NOMO-1 (cell line): ENCODE results near the gene RPS6KB2.
A peak's percentile ranks its signal among the peaks of the same experiment; 100 is the strongest.

Source experiments
- DNase-seq, 2 experiments: peaks; one replicate each; lab custom pipeline; 2025; ENCODE audit not compliant: unreplicated experiment in 2 of 2; lab: John Stamatoyannopoulos, UW

Gene RPS6KB2

GRCh38 chr11:67441098-67441563, 12.8 kb downstream of the RPS6KB2 start:
- no peak for DNase-seq

- no peak for DNase-seq
Measured at GRCh38 chr11:67441731-67442351, 13.5 kb downstream of the RPS6KB2 start.

DNA sequence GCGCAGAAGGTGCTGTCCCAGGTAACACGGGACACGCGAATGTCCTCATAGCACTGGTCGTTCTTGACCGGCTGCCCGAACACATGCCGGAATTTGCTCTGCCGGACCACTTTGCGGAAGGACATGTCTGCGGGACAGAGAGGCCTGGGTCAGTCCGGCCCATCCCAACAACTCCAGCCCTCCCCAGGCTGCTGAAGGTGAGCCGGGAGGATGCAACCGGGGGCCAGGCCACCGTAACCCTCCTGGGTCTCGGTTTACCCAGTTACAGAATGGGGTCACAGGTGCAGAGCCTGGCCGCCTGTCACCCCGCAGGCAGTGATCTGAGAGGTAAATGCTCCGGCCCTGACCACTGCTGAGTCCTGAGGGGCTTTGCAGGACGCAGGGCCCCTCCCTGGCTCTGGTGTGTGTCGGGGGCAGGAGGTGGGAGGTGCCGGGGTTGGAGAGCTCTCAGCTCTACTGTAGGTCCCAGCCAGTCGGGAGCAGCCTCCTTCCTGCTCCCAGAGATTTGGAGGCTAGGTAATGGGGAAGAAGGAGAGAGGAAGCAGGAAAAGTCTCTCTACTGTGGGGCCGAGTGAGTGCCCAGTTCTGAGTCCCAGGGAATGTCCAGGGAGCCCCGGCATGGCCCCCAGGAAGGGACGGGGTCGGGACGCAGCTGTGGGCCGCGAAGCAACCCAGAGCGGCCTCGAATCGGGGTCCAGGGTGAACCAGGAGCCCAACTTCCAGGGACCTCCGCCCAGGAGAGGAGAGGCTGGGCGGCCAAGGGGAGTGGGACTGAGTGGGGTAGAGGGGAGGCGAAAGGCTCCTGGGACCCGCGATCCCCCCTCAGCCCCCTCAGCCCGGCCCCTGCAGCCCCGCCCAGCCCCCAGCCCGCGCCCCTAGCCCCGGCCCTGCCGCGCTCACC, 14.5 kb downstream of the RPS6KB2 start:
- DNase-seq, result no peak

DNA sequence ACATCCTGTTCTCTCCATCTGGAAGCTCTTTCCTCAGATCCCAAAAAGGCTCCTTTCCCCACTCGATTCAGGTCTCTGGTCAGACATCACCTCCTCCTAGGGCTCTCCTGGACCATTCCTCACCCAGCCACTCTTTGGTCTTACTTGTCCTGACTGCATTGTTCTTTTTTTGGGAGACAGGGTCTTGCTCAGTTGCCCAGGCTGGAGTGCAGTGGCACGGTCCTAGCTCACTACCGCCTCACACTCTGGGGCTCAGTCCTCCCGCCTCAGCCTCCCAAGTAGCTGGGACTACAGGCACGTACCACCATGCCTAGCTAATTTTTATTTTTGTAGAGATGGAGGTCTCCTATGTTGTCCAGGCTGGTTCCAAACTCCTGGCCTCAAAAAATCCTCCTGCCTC, 17.2 kb downstream of the RPS6KB2 start:
- DNase-seq, result no peak

- no peak for DNase-seq
Measured at GRCh38 chr11:67448220-67448609, 19.9 kb downstream of the RPS6KB2 start.

DNA sequence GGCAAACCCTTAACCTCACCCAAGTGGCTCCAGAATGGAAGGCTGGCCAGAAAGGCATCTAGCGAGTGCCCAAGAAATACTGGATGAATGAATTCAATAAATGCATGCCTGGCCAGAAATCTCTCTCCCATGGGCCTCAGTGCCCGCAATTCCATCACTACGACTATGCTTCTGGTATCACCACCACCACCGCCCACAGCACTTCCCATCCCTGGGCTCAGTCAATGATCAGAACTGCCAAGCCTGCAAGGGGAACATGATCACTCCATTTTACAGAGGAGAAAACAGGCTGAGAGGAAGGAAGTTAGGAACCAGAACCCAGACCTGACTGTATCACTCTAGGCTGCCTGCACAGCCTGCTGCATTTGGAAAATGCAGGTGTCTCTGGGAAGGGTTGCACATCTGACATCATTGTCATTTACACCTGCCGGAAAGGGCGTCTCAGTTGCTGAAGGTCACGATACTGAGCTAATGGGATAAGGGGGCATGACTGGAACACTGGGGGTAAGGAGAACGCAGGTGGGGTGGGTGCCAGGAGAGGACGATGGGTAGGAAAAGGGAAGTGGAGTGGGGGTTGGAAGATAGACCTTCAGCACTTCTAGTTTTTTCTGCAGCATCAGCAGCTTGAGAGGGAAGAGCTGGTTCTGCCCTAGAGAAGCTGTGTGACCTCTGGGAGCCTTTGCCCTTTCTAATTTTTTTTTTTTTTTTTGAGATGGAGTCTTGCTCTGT, 21.0 kb downstream of the RPS6KB2 start:
- peak; percentile 9 to 26 for DNase-seq

- no peak for DNase-seq
Measured at GRCh38 chr11:67450796-67451657, 22.7 kb downstream of the RPS6KB2 start.

- no peak for DNase-seq
Measured at GRCh38 chr11:67451658-67451976, 23.3 kb downstream of the RPS6KB2 start.

- DNase-seq, result no peak
Measured at GRCh38 chr11:67452141-67452952, 24.1 kb downstream of the RPS6KB2 start, which contains the start of gene GPR152. Gene GPR152 (minus strand): TSS chr11:67452729. CDS start chr11:67452724, 5 bp downstream.

DNA sequence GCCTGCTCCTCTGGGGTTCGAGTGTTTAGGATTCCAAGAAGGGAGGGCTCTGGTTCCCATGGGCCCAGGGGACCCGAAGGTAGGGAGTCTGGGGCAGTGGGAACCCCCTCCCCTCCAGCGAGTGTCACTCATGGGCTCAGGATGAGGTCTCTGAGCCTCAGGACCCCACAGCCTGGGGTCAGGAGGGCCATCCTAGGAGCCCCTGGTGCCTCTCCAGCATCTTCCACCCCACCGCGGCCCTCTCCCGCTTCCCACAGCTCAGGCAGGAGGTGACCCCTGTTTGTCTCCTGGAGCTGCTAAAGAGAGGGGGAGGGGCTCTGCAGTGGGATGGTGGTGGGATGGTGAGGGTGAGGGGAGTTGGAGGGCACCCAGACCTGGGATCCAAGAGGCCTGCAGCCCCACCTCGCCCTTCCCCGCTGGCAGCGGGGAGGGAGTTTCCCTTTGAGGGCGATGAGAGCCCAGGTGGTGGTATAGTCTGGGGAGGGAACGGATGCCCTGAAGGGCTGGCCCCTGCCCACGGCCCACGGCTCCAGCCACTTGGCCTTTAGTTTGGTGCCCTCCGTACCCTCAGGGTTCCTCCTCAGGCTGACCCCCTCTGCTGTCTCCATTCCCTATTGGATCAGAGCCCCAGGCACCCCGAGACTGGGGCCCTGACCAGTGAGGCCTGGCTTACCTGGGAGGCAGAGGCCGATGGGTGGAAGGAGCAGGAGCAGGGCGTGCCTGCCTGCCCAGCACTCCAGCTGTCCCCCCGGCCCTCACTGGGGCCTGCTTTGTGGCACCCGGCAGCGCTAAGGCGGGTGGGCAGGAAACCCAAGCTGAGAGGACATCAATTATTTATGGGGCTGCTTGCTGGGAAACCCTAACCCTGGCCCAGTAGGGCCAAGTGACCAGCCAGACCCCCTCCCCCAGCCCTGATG, 25.8 kb downstream of the RPS6KB2 start:
- DNase-seq, result no peak

DNA sequence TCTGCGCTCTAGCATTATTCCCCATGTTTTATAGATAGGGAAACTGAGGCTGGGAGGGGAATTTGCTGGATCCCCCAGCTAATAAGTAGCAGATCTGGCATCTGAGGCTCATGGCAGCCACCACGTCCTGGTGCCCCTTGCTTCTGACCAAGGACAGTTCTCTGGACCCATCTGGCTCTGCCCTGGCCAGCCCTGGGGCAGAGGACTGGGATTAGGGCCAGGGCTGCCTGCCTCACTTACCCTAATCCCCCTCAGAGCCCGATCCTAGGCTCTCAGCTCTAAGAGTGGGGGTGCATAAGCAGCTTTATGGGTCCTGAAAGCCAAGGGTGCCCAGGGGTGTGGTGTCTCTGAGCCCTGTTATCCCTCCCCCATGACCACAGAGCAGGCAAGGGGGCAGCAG, 26.8 kb downstream of the RPS6KB2 start, which contains the start of gene CABP4:
Gene CABP4, plus strand, starts transcription at position 301 of the 400 bp plus-strand sequence. Its CDS starts 70 bp downstream, at position 371.
- no peak for DNase-seq

GRCh38 chr11:67456068-67456705, 27.9 kb downstream of the RPS6KB2 start:
- no peak for DNase-seq

GRCh38 chr11:67457453-67457852, 29.2 kb downstream of the RPS6KB2 start:
- DNase-seq, result no peak

- no peak for DNase-seq
Measured at GRCh38 chr11:67458266-67458665, 30.0 kb downstream of the RPS6KB2 start.

GRCh38 chr11:67463186-67463585, 34.9 kb downstream of the RPS6KB2 start:
- no peak for DNase-seq

DNA sequence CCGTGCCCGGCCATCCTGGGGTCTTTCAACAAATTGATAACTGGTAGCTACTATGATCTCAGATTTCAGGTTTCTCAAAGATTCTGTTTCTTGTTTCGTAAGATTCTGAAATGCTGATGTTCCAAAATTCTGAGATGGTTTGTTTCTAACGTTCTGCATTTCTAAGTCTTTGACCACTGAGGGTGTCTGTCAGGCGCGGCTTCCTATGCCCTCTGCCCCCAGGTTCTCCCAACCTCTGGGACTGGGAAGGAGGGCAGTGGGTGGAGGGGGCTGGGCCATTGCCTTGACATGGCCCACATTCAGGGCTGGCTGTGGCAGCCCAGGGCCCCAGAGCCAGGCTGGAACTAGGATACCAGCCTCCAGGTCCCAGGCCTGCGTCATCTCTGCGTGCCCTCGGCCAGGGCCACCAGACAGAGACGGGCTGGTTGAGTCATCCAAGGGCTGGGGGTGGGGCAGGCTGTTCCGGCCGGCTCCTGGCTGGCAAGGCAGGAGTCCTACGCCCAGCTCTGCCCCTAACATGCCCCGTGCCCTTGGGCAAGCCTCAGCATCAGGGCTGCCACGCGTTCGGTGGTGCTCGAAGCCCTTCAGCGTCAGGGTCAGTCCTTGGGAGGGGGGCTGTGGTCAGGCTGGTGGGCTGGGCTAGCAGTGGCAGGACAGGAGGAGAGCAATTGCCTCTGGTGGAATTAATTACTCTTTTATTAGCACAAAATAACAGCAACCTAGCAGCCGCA, 35.6 kb downstream of the RPS6KB2 start:
- DNase-seq, result peak; percentile 78 to 92
